ENCODE results near the gene F5.
"Not testable (repeated sequence)": the region's sequence is repeated elsewhere in the genome, so short reads cannot be mapped to it uniquely, and the experiment has no call there.

Gene F5

GRCh38 chr1:169508432-169509338, 77.6 kb downstream of the F5 start:
- no peak for DNase-seq

GRCh38 chr1:169507413-169507812, 78.9 kb downstream of the F5 start:
- DNase-seq: no peak

GRCh38 chr1:169503601-169504000, 82.7 kb downstream of the F5 start:
- not testable (repeated sequence) for DNase-seq

GRCh38 chr1:169499807-169500206, 86.5 kb downstream of the F5 start:
- DNase-seq: no peak

GRCh38 chr1:169497317-169497716, 89.0 kb downstream of the F5 start:
- DNase-seq: no peak

- no peak for DNase-seq
Measured at GRCh38 chr1:169495916-169496315, 90.4 kb downstream of the F5 start.

GRCh38 chr1:169495046-169495775, 91.1 kb downstream of the F5 start:
- DNase-seq: peak; percentile 37

- no peak for DNase-seq
Measured at GRCh38 chr1:169494343-169494742, 91.9 kb downstream of the F5 start.

- no peak for DNase-seq
Measured at GRCh38 chr1:169493251-169493650, 93.0 kb downstream of the F5 start.

GRCh38 chr1:169491845-169492281, 94.4 kb downstream of the F5 start:
- DNase-seq: peak; percentile 90

- DNase-seq: no peak
Measured at GRCh38 chr1:169488157-169488556, 98.1 kb downstream of the F5 start.

GRCh38 chr1:169487561-169487960, 98.7 kb downstream of the F5 start:
- DNase-seq: no peak

- no peak for DNase-seq
Measured at GRCh38 chr1:169487133-169487532, 99.1 kb downstream of the F5 start.

GRCh38 chr1:169486281-169487051, 99.8 kb downstream of the F5 start:
- no peak for DNase-seq

GRCh38 chr1:169485431-169486280, 100.6 kb downstream of the F5 start, which contains the start of gene SLC19A2:
Gene SLC19A2 (minus strand): TSS chr1:169485944. CDS start chr1:169485766, 178 bp downstream.
- DNase-seq: peak; percentile 98

GRCh38 chr1:169484683-169485430, 101.4 kb downstream of the F5 start:
- DNase-seq: peak; percentile 42

- DNase-seq: no peak
Measured at GRCh38 chr1:169484101-169484500, 102.2 kb downstream of the F5 start.

- no peak for DNase-seq
Measured at GRCh38 chr1:169483500-169483966, 102.7 kb downstream of the F5 start.

GRCh38 chr1:169479363-169480066, 106.8 kb downstream of the F5 start:
- no peak for DNase-seq

GRCh38 chr1:169478094-169478672, 108.1 kb downstream of the F5 start:
- no peak for DNase-seq
